NCI-H526 (cell line): ENCODE measurements around the gene SYT9.

ENCODE experiments used
- DNase-seq, 2 experiments: peaks; one replicate each; lab custom pipeline; 2025; lab: John Stamatoyannopoulos, UW

The SYT9 gene

GRCh38 chr11:7471071-7471470, 219.4 kb downstream of the SYT9 start:
- no peak for DNase-seq

- DNase-seq = no peak
Observed at GRCh38 chr11:7473717-7474116, 222.0 kb downstream of the SYT9 start.

GRCh38 chr11:7480113-7480512, 228.4 kb downstream of the SYT9 start:
- no peak for DNase-seq

- no peak for DNase-seq
Observed at GRCh38 chr11:7484131-7484530, 232.4 kb downstream of the SYT9 start.

GRCh38 chr11:7484645-7485044, 232.9 kb downstream of the SYT9 start:
- no peak for DNase-seq

GRCh38 chr11:7485186-7486097, 233.7 kb downstream of the SYT9 start, which contains the start of gene OLFML1:
TSS of gene OLFML1 (plus strand) at chr11:7485506. CDS start at chr11:7485876, 370 bp downstream.
- DNase-seq = no peak

GRCh38 chr11:7486098-7486780, 234.5 kb downstream of the SYT9 start:
- DNase-seq = no peak

- no peak for DNase-seq
Observed at GRCh38 chr11:7486781-7487140, 235.1 kb downstream of the SYT9 start.

GRCh38 chr11:7487360-7487759, 235.7 kb downstream of the SYT9 start:
- DNase-seq = no peak

- no peak for DNase-seq
Observed at GRCh38 chr11:7488681-7489080, 237.0 kb downstream of the SYT9 start.

- DNase-seq = no peak
Observed at GRCh38 chr11:7489376-7489775, 237.7 kb downstream of the SYT9 start.

- DNase-seq = no peak
Observed at GRCh38 chr11:7490054-7490453, 238.3 kb downstream of the SYT9 start.

GRCh38 chr11:7490535-7490934, 238.8 kb downstream of the SYT9 start:
- DNase-seq = no peak

GRCh38 chr11:7492253-7492652, 240.5 kb downstream of the SYT9 start:
- no peak for DNase-seq

GRCh38 chr11:7493670-7494069, 242.0 kb downstream of the SYT9 start:
- DNase-seq = no peak

GRCh38 chr11:7494086-7494745, 242.5 kb downstream of the SYT9 start:
- no peak for DNase-seq

GRCh38 chr11:7495882-7496551, 244.3 kb downstream of the SYT9 start:
- DNase-seq = no peak

- DNase-seq = no peak
Observed at GRCh38 chr11:7498193-7498592, 246.5 kb downstream of the SYT9 start.

GRCh38 chr11:7499081-7499480, 247.4 kb downstream of the SYT9 start:
- DNase-seq = peak in 1 of 2 experiments; percentile 28

- no peak for DNase-seq
Observed at GRCh38 chr11:7500251-7500650, 248.5 kb downstream of the SYT9 start.

- DNase-seq = no peak
Observed at GRCh38 chr11:7501251-7501650, 249.5 kb downstream of the SYT9 start.

GRCh38 chr11:7501894-7502293, 250.2 kb downstream of the SYT9 start:
- no peak for DNase-seq
